WERI-Rb-1 (cell line): ENCODE data around the gene HGS.

Experiments used
- DNase-seq: peaks from one replicate; pipeline ENCODE4 v3.0.0-alpha.2; 2020
- H3K27ac ChIP-seq: fragments of 250-450 bp; sonication (Bioruptor Pico); 2 replicates; pipeline ENCODE4 v1.5.1; 2020; ENCODE audit warnings: mild to moderate bottlenecking, moderate library complexity
- H3K27me3 ChIP-seq: fragments of 250-450 bp; sonication (Bioruptor Pico); 2 replicates; pipeline ENCODE4 v1.5.1; 2021; ENCODE audit warnings: mild to moderate bottlenecking, low read depth, moderate library complexity; ENCODE audit not compliant: insufficient read depth, severe bottlenecking
- H3K36me3 ChIP-seq: fragments of 250-450 bp; sonication (Bioruptor Pico); 2 replicates; pipeline ENCODE4 v1.5.1; 2020; ENCODE audit warnings: mild to moderate bottlenecking, moderate library complexity
- H3K4me3 ChIP-seq: 2 replicates; pipeline ENCODE4 v1.5.1; 2011; ENCODE audit warnings: low read depth, mild to moderate bottlenecking, control low read depth, low read length
- H3K9me3 ChIP-seq: fragments of 250-450 bp; sonication (Bioruptor Pico); 2 replicates; pipeline ENCODE4 v1.5.1; 2021; ENCODE audit warnings: mild to moderate bottlenecking, moderate library complexity; ENCODE audit not compliant: severe bottlenecking
- CTCF ChIP-seq: IDR thresholded peaks from 2 replicates; pipeline ENCODE4 v1.5.1; 2011; ENCODE audit warnings: low read depth, mild to moderate bottlenecking, control low read depth, inconsistent platforms, low read length

HGS gene

GRCh38 chr17:81646869-81647600 lies 36.8 kb upstream of the HGS start:
- no peak for DNase-seq
- H3K4me3 ChIP-seq: no peak overlapping the region
- no peak overlapping the region for H3K27ac ChIP-seq

GRCh38 chr17:81647640-81648012 lies 36.2 kb upstream of the HGS start:
- no peak overlapping the region for H3K4me3 ChIP-seq
- DNase-seq: no peak

More at GRCh38 chr17:81646869-81647600, 36.8 kb upstream of the HGS start:
- TF ChIP-seq CTCF: no peak
- Histone ChIP-seq H3K27me3 (no peaks in the 10 kb centered on the region), H3K36me3 (no peaks in the 10 kb centered on the region), H3K9me3 (peaks cover 11% of the 10 kb centered on the region)

GRCh38 chr17:81648013-81648706 lies 35.7 kb upstream of the HGS start:
- H3K9me3 ChIP-seq: peaks cover 11% of the 10 kb centered on the region
- no peaks in the 10 kb centered on the region for H3K27me3 ChIP-seq
- no peak overlapping the region for H3K4me3 ChIP-seq
- H3K27ac ChIP-seq: no peak overlapping the region
- no peak for TF ChIP-seq CTCF
- no peak for DNase-seq
- H3K36me3 ChIP-seq: no peaks in the 10 kb centered on the region

More at GRCh38 chr17:81647640-81648012, 36.2 kb upstream of the HGS start:
- Histone ChIP-seq H3K27me3 (no peaks in the 10 kb centered on the region), H3K9me3 (peaks cover 11% of the 10 kb centered on the region), H3K27ac (no peak overlapping the region), H3K36me3 (no peaks in the 10 kb centered on the region)
- no peak for TF ChIP-seq CTCF

DNA sequence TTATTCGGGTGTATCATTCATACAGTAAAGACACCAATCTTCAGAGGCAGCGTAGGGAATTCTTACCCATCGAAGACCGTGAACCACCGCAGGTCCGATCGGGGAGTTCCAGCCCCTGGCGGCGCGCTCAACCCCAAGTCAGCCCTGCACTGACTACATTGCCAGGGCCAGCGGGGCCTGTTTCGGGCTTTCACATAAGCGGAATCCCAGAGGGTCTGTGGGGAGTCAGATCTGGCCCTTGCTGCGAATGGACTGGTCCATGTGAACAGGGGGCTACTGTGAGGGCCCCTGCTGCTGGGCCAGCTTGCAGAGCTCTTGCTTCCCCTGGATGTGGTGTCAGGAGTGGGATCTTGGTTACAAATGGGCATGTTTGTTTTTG lies 35.1 kb upstream of the HGS start:
- DNase-seq: no peak
- Histone ChIP-seq H3K9me3 (peaks cover 11% of the 10 kb centered on the region), H3K27ac (no peak overlapping the region), H3K4me3 (no peak overlapping the region), H3K36me3 (no peaks in the 10 kb centered on the region), H3K27me3 (no peaks in the 10 kb centered on the region)
- TF ChIP-seq CTCF: no peak

DNA sequence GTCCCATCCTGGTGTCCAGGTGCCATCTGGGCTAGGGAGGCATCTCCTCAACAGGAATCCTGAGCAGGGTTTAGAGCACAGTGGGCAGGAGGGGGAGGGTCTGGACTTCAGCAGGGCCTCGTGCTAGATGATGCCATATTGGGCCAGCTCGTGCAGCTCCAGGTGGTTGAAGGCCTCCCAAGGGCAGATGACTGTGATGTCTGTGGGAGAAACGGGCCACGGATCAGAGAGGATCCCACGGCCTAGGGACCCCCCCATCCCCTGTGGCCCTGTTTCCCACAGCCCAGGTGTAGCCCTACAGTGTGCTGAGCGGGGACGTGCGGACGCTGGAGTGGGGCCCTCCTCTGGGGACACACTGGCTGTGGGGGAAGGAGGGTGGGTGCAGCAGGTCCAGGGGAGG lies 32.9 kb upstream of the HGS start:
- no peak for TF ChIP-seq CTCF
- Histone ChIP-seq H3K36me3 (no peaks in the 10 kb centered on the region), H3K4me3 (no peak overlapping the region), H3K27ac (no peak overlapping the region; the same call in 1 of the 2 replicates), H3K9me3 (peaks cover 11% of the 10 kb centered on the region), H3K27me3 (no peaks in the 10 kb centered on the region)
- DNase-seq: no peak

GRCh38 chr17:81651692-81652091 lies 32.1 kb upstream of the HGS start:
- peaks cover 11% of the 10 kb centered on the region for H3K9me3 ChIP-seq
- H3K27me3 ChIP-seq: no peaks in the 10 kb centered on the region
- no peak for TF ChIP-seq CTCF
- DNase-seq: no peak
- no peaks in the 10 kb centered on the region for H3K36me3 ChIP-seq
- H3K27ac ChIP-seq: no peak overlapping the region
- no peak overlapping the region for H3K4me3 ChIP-seq
